ENCODE measurements around the gene APOA5. TPM values are rescaled to one million over a fixed set of nuclear protein-coding genes. Genes with fewer than 3 reads are reported as not detected.
"Not testable (repeated sequence)": the region's sequence is repeated elsewhere in the genome, so short reads cannot be mapped to it uniquely, and the experiment has no call there.

APOA5 gene
- total RNA-seq, 1 donor from 2014 or later = not detected

- H3K4me3 Mint-ChIP-seq = peak overlapping the region; percentile 99
- peak overlapping the region; percentile 97 for H3K27ac Mint-ChIP-seq
- no peaks in the 10 kb centered on the region for H3K27me3 Mint-ChIP-seq (ENCODE audit: insufficient read depth)
- intact Hi-C loops (cut with micrococcal nuclease) = loop anchor here (2.0 kb wide), 1 partner anchor 327 kb away; the partner anchor contains the start of gene SIK3
- DNase-seq (ENCODE audit: low spot score) = no peak
- peaks cover 43% of the 10 kb centered on the region for H3K4me1 Mint-ChIP-seq (ENCODE audit: low read depth)
- no peaks in the 10 kb centered on the region for H3K9me3 Mint-ChIP-seq
- peaks cover 20% of the 10 kb centered on the region for H3K36me3 Mint-ChIP-seq (ENCODE audit: low read depth)
Observed at GRCh38 chr11:116771935-116772334, 19.7 kb downstream of the APOA5 start.

- H3K9me3 Mint-ChIP-seq = no peaks in the 10 kb centered on the region
- no peak overlapping the region for H3K27ac Mint-ChIP-seq
- peaks cover 56% of the 10 kb centered on the region for H3K36me3 Mint-ChIP-seq (ENCODE audit: low read depth)
- no peak overlapping the region for H3K4me3 Mint-ChIP-seq
- no peak for DNase-seq (ENCODE audit: low spot score)
- H3K4me1 Mint-ChIP-seq (ENCODE audit: low read depth) = no peaks in the 10 kb centered on the region
- H3K27me3 Mint-ChIP-seq (ENCODE audit: insufficient read depth) = no peaks in the 10 kb centered on the region
- intact Hi-C loops (cut with micrococcal nuclease) = no loop called here
Observed at GRCh38 chr11:116762132-116762531, 29.5 kb downstream of the APOA5 start.

GRCh38 chr11:116756044-116756443, 35.6 kb downstream of the APOA5 start:
- peaks cover 42% of the 10 kb centered on the region for H3K36me3 Mint-ChIP-seq (ENCODE audit: low read depth)
- H3K4me3 Mint-ChIP-seq; H3K27ac Mint-ChIP-seq; DNase-seq (ENCODE audit: low spot score); H3K27me3 Mint-ChIP-seq (ENCODE audit: insufficient read depth); H3K4me1 Mint-ChIP-seq (ENCODE audit: low read depth); H3K9me3 Mint-ChIP-seq; intact Hi-C loops (cut with micrococcal nuclease): not testable (repeated sequence)

GRCh38 chr11:116750070-116750718, 41.5 kb downstream of the APOA5 start:
- H3K27me3 Mint-ChIP-seq (ENCODE audit: insufficient read depth) = no peaks in the 10 kb centered on the region
- H3K9me3 Mint-ChIP-seq = no peaks in the 10 kb centered on the region
- DNase-seq (ENCODE audit: low spot score) = no peak

GRCh38 chr11:116742104-116742503, 49.6 kb downstream of the APOA5 start:
- DNase-seq (ENCODE audit: low spot score) = no peak
- no peaks in the 10 kb centered on the region for H3K9me3 Mint-ChIP-seq
- intact Hi-C loops (cut with micrococcal nuclease) = no loop called here
- H3K36me3 Mint-ChIP-seq (ENCODE audit: low read depth) = peaks cover 8% of the 10 kb centered on the region
- H3K4me1 Mint-ChIP-seq (ENCODE audit: low read depth) = peaks cover 13% of the 10 kb centered on the region
- H3K27ac Mint-ChIP-seq = no peak overlapping the region
- no peak overlapping the region for H3K4me3 Mint-ChIP-seq
- no peaks in the 10 kb centered on the region for H3K27me3 Mint-ChIP-seq (ENCODE audit: insufficient read depth)

More at GRCh38 chr11:116750070-116750718, 41.5 kb downstream of the APOA5 start:
- H3K36me3 Mint-ChIP-seq (ENCODE audit: low read depth) = peaks cover 25% of the 10 kb centered on the region
- H3K4me3 Mint-ChIP-seq = no peak overlapping the region
- no peak overlapping the region for H3K27ac Mint-ChIP-seq
- H3K4me1 Mint-ChIP-seq (ENCODE audit: low read depth) = peaks cover 4% of the 10 kb centered on the region
- intact Hi-C loops (cut with micrococcal nuclease) = no loop called here

GRCh38 chr11:116740741-116741140, 50.9 kb downstream of the APOA5 start:
- peaks cover 13% of the 10 kb centered on the region for H3K4me1 Mint-ChIP-seq (ENCODE audit: low read depth)

More at GRCh38 chr11:116740741-116741140, 50.9 kb downstream of the APOA5 start:
- Mint-ChIP-seq H3K27me3 (ENCODE audit: insufficient read depth) (no peaks in the 10 kb centered on the region), H3K27ac (no peak overlapping the region), H3K9me3 (no peaks in the 10 kb centered on the region), H3K4me3 (no peak overlapping the region), H3K36me3 (ENCODE audit: low read depth) (peaks cover 8% of the 10 kb centered on the region)
- intact Hi-C loops (cut with micrococcal nuclease) = no loop called here
- DNase-seq (ENCODE audit: low spot score) = no peak

Other genes with a start within 250 kb of the APOA5 start
- 30.0 and 33.4 TPM in 2 replicates for gene BUD13, start 18.9 kb downstream of the APOA5 start, total RNA-seq
- 104 TPM in 2 replicates for gene ZPR1, start 3.9 kb downstream of the APOA5 start, total RNA-seq
- gene APOA4, start 31.4 kb upstream of the APOA5 start, total RNA-seq = not detected in 2 replicates
- gene APOC3, start 38.0 kb upstream of the APOA5 start, total RNA-seq = not detected in 2 replicates
- gene APOA1, start 45.7 kb upstream of the APOA5 start, total RNA-seq = 0.22 TPM in 1 of 2 replicates, not detected in the other

All from activated T-helper 1 cell treated with anti-CD3 and anti-CD28 coated beads, Interleukin-12 subunit alpha, Interleukin-12 subunit beta, Interleukin-2, Interleukin-4 antibody, amounts not matched to agents 30 ng/mL and 10 ng/mL and 1 ng/mL, durations not matched to agents 14 hours and 24 hours and 36 hours (primary cell).